Measurements from ENCODE around the gene SIL1.

SIL1 gene

GRCh38 chr5:138955013-138955660 lies 243.0 kb downstream of the SIL1 start:
- POLR2A ChIA-PET: no interaction called here
- no peak for TF ChIP-seq LEF1 (IDR thresholded peaks at IDR 0.05; ENCODE audit: borderline replicate concordance)
- TF ChIP-seq FOXK2 (IDR thresholded peaks at IDR 0.05): no peak
- TF ChIP-seq NFRKB (IDR thresholded peaks at IDR 0.05): no peak
- TF ChIP-seq ARNT (IDR thresholded peaks at IDR 0.05): no peak
- TF ChIP-seq FOXA1 (IDR thresholded peaks at IDR 0.05): no peak
- TF ChIP-seq SP1 (IDR thresholded peaks at IDR 0.05): no peak
- TF ChIP-seq PKNOX1 (IDR thresholded peaks at IDR 0.05): no peak
- no peak for TF ChIP-seq SUZ12 (IDR thresholded peaks at IDR 0.05)
- TF ChIP-seq BHLHE40 (IDR thresholded peaks at IDR 0.05; ENCODE audit: borderline replicate concordance): no peak
- TF ChIP-seq CTBP1 (IDR thresholded peaks at IDR 0.05; ENCODE audit: borderline replicate concordance): no peak
- no peak for TF ChIP-seq ZNF384 (IDR thresholded peaks at IDR 0.05)
- no peak for DNase-seq (ENCODE audit: extremely low spot score)
- CTCF ChIA-PET: no interaction called here

- ChIA-PET CTCF (no interaction called here), POLR2A (interaction anchor here (1.0 kb wide), 1 partner anchor 12 kb away, joined by 6 read pairs; no protein-coding TSS in a partner anchor)
- DNase-seq (ENCODE audit: extremely low spot score): no peak
- no peak for TF ChIP-seq SUZ12 (IDR thresholded peaks at IDR 0.05)
- TF ChIP-seq TARDBP (IDR thresholded peaks at IDR 0.05): no peak
- TF ChIP-seq PKNOX1 (IDR thresholded peaks at IDR 0.05): no peak
- no peak for TF ChIP-seq FOXK2 (IDR thresholded peaks at IDR 0.05)
Measured at GRCh38 chr5:138954257-138955012, 243.7 kb downstream of the SIL1 start.

- CTCF ChIA-PET: no interaction called here
- no peak for DNase-seq (ENCODE audit: extremely low spot score)
- TF ChIP-seq CTBP1 (IDR thresholded peaks at IDR 0.05; ENCODE audit: borderline replicate concordance) (no peak), SUZ12 (IDR thresholded peaks at IDR 0.05) (no peak), FOXA1 (IDR thresholded peaks at IDR 0.05) (no peak), LEF1 (IDR thresholded peaks at IDR 0.05; ENCODE audit: borderline replicate concordance) (no peak), PKNOX1 (IDR thresholded peaks at IDR 0.05) (no peak), FOXM1 (IDR thresholded peaks at IDR 0.05; ENCODE audit: borderline replicate concordance) (no peak), FOXK2 (IDR thresholded peaks at IDR 0.05) (no peak), SP1 (IDR thresholded peaks at IDR 0.05) (no peak), L3MBTL2 (conservative IDR thresholded peaks at IDR 0.05) (no peak), NFRKB (IDR thresholded peaks at IDR 0.05) (no peak), HDGF (IDR thresholded peaks at IDR 0.05; ENCODE audit: borderline replicate concordance) (no peak), ARNT (IDR thresholded peaks at IDR 0.05) (no peak), ELF4 (IDR thresholded peaks at IDR 0.05) (no peak), TARDBP (IDR thresholded peaks at IDR 0.05) (no peak), BHLHE40 (IDR thresholded peaks at IDR 0.05; ENCODE audit: borderline replicate concordance) (no peak)
- POLR2A ChIA-PET: interaction anchor here (1.0 kb wide), 1 partner anchor 11 kb away, joined by 6 read pairs; no protein-coding TSS in a partner anchor
Measured at GRCh38 chr5:138953387-138954256, 244.5 kb downstream of the SIL1 start.

GRCh38 chr5:138952962-138953361 lies 245.2 kb downstream of the SIL1 start:
- POLR2A ChIA-PET: no interaction called here
- TF ChIP-seq TARDBP (IDR thresholded peaks at IDR 0.05): no peak
- no peak for TF ChIP-seq FOXK2 (IDR thresholded peaks at IDR 0.05)
- no peak for TF ChIP-seq NFRKB (IDR thresholded peaks at IDR 0.05)
- TF ChIP-seq FOXM1 (IDR thresholded peaks at IDR 0.05; ENCODE audit: borderline replicate concordance): no peak
- TF ChIP-seq ARNT (IDR thresholded peaks at IDR 0.05): no peak
- TF ChIP-seq ELF4 (IDR thresholded peaks at IDR 0.05): no peak
- TF ChIP-seq SUZ12 (IDR thresholded peaks at IDR 0.05): no peak
- no peak for TF ChIP-seq SP1 (IDR thresholded peaks at IDR 0.05)
- no peak for TF ChIP-seq ZNF384 (IDR thresholded peaks at IDR 0.05)
- no peak for TF ChIP-seq FOXA1 (IDR thresholded peaks at IDR 0.05)
- TF ChIP-seq PKNOX1 (IDR thresholded peaks at IDR 0.05): no peak
- no peak for TF ChIP-seq L3MBTL2 (conservative IDR thresholded peaks at IDR 0.05)
- TF ChIP-seq HDGF (IDR thresholded peaks at IDR 0.05; ENCODE audit: borderline replicate concordance): no peak
- TF ChIP-seq CTBP1 (IDR thresholded peaks at IDR 0.05; ENCODE audit: borderline replicate concordance): no peak
- TF ChIP-seq BHLHE40 (IDR thresholded peaks at IDR 0.05; ENCODE audit: borderline replicate concordance): no peak
- no peak for TF ChIP-seq LEF1 (IDR thresholded peaks at IDR 0.05; ENCODE audit: borderline replicate concordance)
- no peak for DNase-seq (ENCODE audit: extremely low spot score)
- CTCF ChIA-PET: no interaction called here

Data from HEK293T (cell line).